Ovary (tissue), 9 donors: ENCODE measurements around the gene FAM149A. TPM values are rescaled to one million over a fixed set of nuclear protein-coding genes. Genes with fewer than 3 reads are reported as not detected.

Source experiments
- DNase-seq, 5 donors: peaks; one replicate each; pipeline ENCODE4 v3.0.0-alpha.2; 2019 to 2020
- H3K27ac ChIP-seq, 2 donors: fragments of 200-600 bp; one replicate each; pipeline versions ENCODE4 v1.5.1 to v1.8.0; 2019 to 2022
- H3K27me3 ChIP-seq: fragments of 200-600 bp; one replicate; pipeline ENCODE4 v1.8.0; 2022
- H3K36me3 ChIP-seq: fragments of 200-600 bp; sonication (generic); one replicate; pipeline ENCODE4 v1.5.1; 2019
- H3K4me1 ChIP-seq: one replicate; pipeline ENCODE4 v1.8.1; 2013; ENCODE audit warnings: mild to moderate bottlenecking, moderate library complexity; ENCODE audit not compliant: insufficient read depth
- H3K4me3 ChIP-seq: fragments of 200-600 bp; sonication (generic); one replicate; pipeline ENCODE4 v1.5.1; 2017
- H3K9me3 ChIP-seq, 2 donors: fragments of 200-600 bp in 1 of 2; sonication (generic) in 1 of 2; one replicate each; pipeline versions ENCODE4 v1.5.1 to v1.8.1; 2013 to 2019; ENCODE audit warnings: mild to moderate bottlenecking in 1 of 2, moderate library complexity in 1 of 2
- CTCF ChIP-seq, 3 donors: fragments of 450-650 bp in 2 of 3; fragments of 200-600 bp in 1 of 3; IDR thresholded peaks; one replicate each; pipeline versions ENCODE4 v1.5.1 to v1.8.0; 2016 to 2022; ENCODE audit warnings: antibody characterized with exemption in 3 of 3, mild to moderate bottlenecking in 1 of 3
- EP300 ChIP-seq: sonication (generic); formaldehyde crosslinking; IDR thresholded peaks from one replicate; pipeline ENCODE4 v1.6.1; 2017; ENCODE audit warnings: antibody characterized with exemption
- POLR2A ChIP-seq: fragments of 450-650 bp; IDR thresholded peaks from one replicate; pipeline ENCODE4 v1.6.1; 2017; ENCODE audit warnings: antibody characterized with exemption, mild to moderate bottlenecking, moderate library complexity
- WGBS, 3 donors: extraction: QIAGEN DNeasy Blood & Tissue Kit in 1 of 3; methylation state at CpG; one replicate each; pipeline versions ENCODE4 v1.1.5 to v1.1.7; 2013 to 2017; 5-methylcytosine and 5-hydroxymethylcytosine counted together
- intact Hi-C, 4 donors: fragments of 100-400 bp; cut with DNase I; formaldehyde crosslinking; loops; one replicate each; pipeline versions ENCODE4 v1.11.0 to v1.15.1; 2022 to 2023
- polyA plus RNA-seq, 2 donors: library from polyadenylated mRNA; stranded (reverse); fragments of 200-250 nt in 1 of 2; fragments of 350-450 nt in 1 of 2; fragmentation: Illumina TruSeq in 1 of 2; extraction: RNeasy Lipid Tissue Mini Kit (QIAGEN cat#74804) in 1 of 2; gene quantifications; one replicate each; pipeline ENCODE4 v1.2.3, GENCODE V29; 2013 to 2014
- small RNA-seq: library from RNA; depleted of rRNA; stranded (forward); fragments of <200 nt; gene quantifications from one replicate; pipeline ENCODE3, GENCODE V24; 2016
- total RNA-seq, 7 donors: library from RNA; depleted of rRNA in 2 of 7; stranded (reverse); fragments of >200 nt in 2 of 7; fragmentation: NEBNext Ultra II Directional in 3 of 7; extraction: Animal tissue kit (Norgen Biotek cat#: 25700) in 3 of 7; gene quantifications; one replicate each; pipeline versions ENCODE4 v1.1.0 to v1.2.4, GENCODE V29; 2016 to 2023
- donor health status: DM: no; HTN: no; CAD: no; lungs with moderate emphysema.
- donor health status: DM: no; HTN: no; CAD: no.
- donor health status: Bipolar disorder and iron deficiency.
- donor health status: DM: yes; HTN: yes; CAD: no.
- donor health status: DM: no; HTN: no; CAD: no.
- donor health status: DM: yes; HTN: yes; CAD: no.

Gene FAM149A
- total and polyA plus RNA-seq, 9 donors: 6.4 to 16.1 (median 12.7) TPM

DNA sequence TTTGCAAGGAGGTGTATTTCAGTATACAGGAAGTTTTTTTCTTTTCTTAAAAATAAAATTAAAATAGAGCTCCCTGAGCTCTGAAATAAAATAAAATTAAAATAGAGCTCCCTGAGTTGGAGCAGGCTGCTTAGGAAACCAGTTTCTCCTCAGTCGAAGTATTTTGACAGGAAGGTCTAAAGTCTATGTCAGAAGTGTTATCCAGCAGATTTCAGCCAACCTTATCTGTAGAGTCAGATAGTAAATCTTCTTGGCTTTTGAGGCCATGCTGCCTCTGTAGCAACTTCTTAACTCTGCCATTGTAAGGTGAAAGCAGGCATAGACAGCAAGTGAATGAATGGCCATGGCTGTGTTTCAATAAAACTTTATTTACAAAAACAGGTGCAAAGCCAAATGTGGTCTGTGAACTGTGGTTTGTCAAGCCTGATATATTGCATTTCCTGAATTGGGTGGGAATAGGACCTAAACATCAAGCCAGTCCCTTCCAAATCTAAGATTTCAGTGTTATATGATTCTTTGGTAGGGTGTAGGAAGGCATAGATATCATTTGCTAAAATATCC, 113.3 kb downstream of the FAM149A start:
- Histone ChIP-seq H3K36me3 (no peaks in the 10 kb centered on the region), H3K4me1 (no peaks in the 10 kb centered on the region), H3K9me3 (no peaks in the 10 kb centered on the region), H3K27me3 (peaks cover 2% of the 10 kb centered on the region), H3K27ac (no peak overlapping the region), H3K4me3 (no peak overlapping the region)
- no peak for DNase-seq
- no peak for TF ChIP-seq POLR2A
- TF ChIP-seq CTCF (IDR thresholded peaks at IDR 0.05): no peak
- TF ChIP-seq EP300: no peak
- WGBS, 3 donors: 25 to 42% (median 28%) methylated on average over 1 of the region's 1 CpG
- intact Hi-C loops: no loop called here

DNA sequence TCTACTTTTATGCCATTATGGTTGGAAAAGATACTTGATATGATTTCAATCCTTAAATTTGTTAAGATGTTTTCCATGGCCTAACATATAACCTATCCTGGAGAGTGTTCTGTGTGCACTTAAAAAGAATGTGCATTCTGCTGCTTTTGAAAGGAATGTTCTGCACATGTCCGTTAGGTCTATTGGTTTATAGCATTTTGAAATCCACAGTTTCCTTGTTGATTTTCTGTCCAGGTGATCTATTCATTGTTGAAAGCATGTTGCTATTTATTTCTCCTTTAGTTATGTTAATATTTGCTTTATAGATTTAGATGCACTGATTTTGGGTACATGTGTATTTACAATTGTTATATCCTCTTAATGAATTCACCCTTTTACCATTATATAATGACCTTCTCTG, 117.1 kb downstream of the FAM149A start:
- peaks cover 2% of the 10 kb centered on the region for H3K27me3 ChIP-seq
- H3K4me3 ChIP-seq: no peak overlapping the region
- WGBS, 3 donors: 88 to 91% (median 89%) methylated on average over 1 of the region's 1 CpG
- H3K27ac ChIP-seq: no peak overlapping the region
- DNase-seq: no peak
- intact Hi-C loops: no loop called here
- no peaks in the 10 kb centered on the region for H3K4me1 ChIP-seq
- TF ChIP-seq CTCF (IDR thresholded peaks at IDR 0.05) (no peak), POLR2A (no peak), EP300 (no peak)
- H3K9me3 ChIP-seq: no peaks in the 10 kb centered on the region
- H3K36me3 ChIP-seq: no peaks in the 10 kb centered on the region

Small RNAs within 50 kb of the gene (small RNA-seq; reads per million reads assigned to genes)
- not detected for gene RF00322

Other genes with a start within 250 kb of the FAM149A start
- gene TLR3, start 35.5 kb upstream of the FAM149A start, total RNA-seq: 10 to 100 TPM in 3 of 7 donors, 1 to 10 TPM in 4; 5.1 to 14.8 (median 9.4) TPM
- 10 to 100 TPM in 1 of 2 donors, 1 to 10 TPM in 1; 2.2 to 12.2 TPM for gene TLR3, start 35.5 kb upstream of the FAM149A start, polyA plus RNA-seq
- 10 to 100 TPM; 11.9 to 35.3 (median 21.0) TPM for gene CYP4V2, start 86.9 kb downstream of the FAM149A start, total RNA-seq
- gene CYP4V2, start 86.9 kb downstream of the FAM149A start, polyA plus RNA-seq: 10 to 100 TPM in 1 of 2 donors, 1 to 10 TPM in 1; 8.5 to 12.4 TPM
- gene KLKB1, start 122.8 kb downstream of the FAM149A start, total RNA-seq: 1 to 10 TPM in 2 of 7 donors, under 1 TPM in 5; 0.18 to 1.8 (median 0.77) TPM
- gene KLKB1, start 122.8 kb downstream of the FAM149A start, polyA plus RNA-seq: under 1 TPM; 0.38 to 0.50 TPM
- gene F11, start 161.5 kb downstream of the FAM149A start, total RNA-seq: under 1 TPM in 2 of 7 donors, not detected in 5; 0.20 to 0.23 TPM
- under 1 TPM in 1 of 2 donors, not detected in 1; 0.05 TPM for gene F11, start 161.5 kb downstream of the FAM149A start, polyA plus RNA-seq